DOHH2 (cell line): ENCODE measurements around the gene FNIP2.
A peak's percentile ranks its signal among the peaks of the same experiment; 100 is the strongest.

ENCODE experiments used
- H3F3A ChIP-seq: fragments of 200-600 bp; sonication (generic), shearing (Covaris generic); 2 replicates; pipeline ENCODE4 v1.6.0; 2016; ENCODE audit warnings: antibody characterized with exemption, mild to moderate bottlenecking; ENCODE audit not compliant: control insufficient read depth, insufficient read depth
- H3K27ac ChIP-seq: fragments of 200-600 bp; sonication (generic); 2 replicates; pipeline ENCODE4 v1.5.1; 2014; ENCODE audit warnings: low read depth, mild to moderate bottlenecking, low read length, moderate library complexity
- H3K27me3 ChIP-seq: fragments of 200-600 bp; sonication (generic); 2 replicates; pipeline ENCODE4 v1.6.1; 2014; ENCODE audit warnings: mild to moderate bottlenecking, low read length, mixed read lengths; ENCODE audit not compliant: control insufficient read depth
- H3K36me3 ChIP-seq: fragments of 200-600 bp; sonication (generic); 2 replicates; pipeline ENCODE4 v1.6.1; 2014; ENCODE audit warnings: mild to moderate bottlenecking, low read length, moderate library complexity, mixed read lengths; ENCODE audit not compliant: control insufficient read depth
- H3K4me1 ChIP-seq: fragments of 200-600 bp; sonication (generic); 2 replicates; pipeline ENCODE4 v1.6.1; 2014; ENCODE audit warnings: mild to moderate bottlenecking, low read length, mixed read lengths; ENCODE audit not compliant: control insufficient read depth
- H3K4me2 ChIP-seq: fragments of 200-600 bp; sonication (generic); 2 replicates; pipeline ENCODE4 v1.6.0; 2014; ENCODE audit warnings: mild to moderate bottlenecking, low read length, moderate library complexity
- H3K4me3 ChIP-seq: fragments of 200-600 bp; sonication (generic); 2 replicates; pipeline ENCODE4 v1.5.1; 2014; ENCODE audit warnings: mild to moderate bottlenecking, low read length, mixed read lengths
- H3K79me2 ChIP-seq: fragments of 200-600 bp; sonication (generic); 2 replicates; pipeline ENCODE4 v1.6.1; 2014; ENCODE audit warnings: mild to moderate bottlenecking, low read length, mixed read lengths; ENCODE audit not compliant: control insufficient read depth
- H3K9me2 ChIP-seq: fragments of 200-600 bp; sonication (generic); replicated peaks from 2 replicates; pipeline ENCODE4 v1.6.1; 2014; ENCODE audit warnings: mild to moderate bottlenecking, low read length, mixed read lengths; ENCODE audit not compliant: control insufficient read depth
- H3K9me3 ChIP-seq: fragments of 200-600 bp; sonication (generic); 2 replicates; pipeline ENCODE4 v1.6.1; 2014; ENCODE audit warnings: antibody characterized with exemption, low read length, mixed read lengths; ENCODE audit not compliant: control insufficient read depth, insufficient read depth
- H4K20me1 ChIP-seq: fragments of 200-600 bp; sonication (generic); 2 replicates; pipeline ENCODE4 v1.6.0; 2014; ENCODE audit warnings: low read depth, mild to moderate bottlenecking, antibody characterized with exemption, low read length, moderate library complexity; ENCODE audit not compliant: control insufficient read depth, insufficient read depth
- CTCF ChIP-seq: fragments of 200-600 bp; sonication (generic); IDR thresholded peaks from one replicate; pipeline ENCODE4 v1.5.1; 2014; ENCODE audit warnings: antibody characterized with exemption, mild to moderate bottlenecking, low read depth, low read length; ENCODE audit not compliant: poor library complexity, severe bottlenecking
- EZH2phosphoT487 ChIP-seq: fragments of 200-600 bp; sonication (generic); IDR thresholded peaks from 2 replicates; pipeline ENCODE4 v1.6.1; 2017; ENCODE audit warnings: borderline replicate concordance, mild to moderate bottlenecking, antibody characterized with exemption, low read length, moderate library complexity, mixed read lengths

The FNIP2 gene

GRCh38 chr4:158870626-158871334 lies 102.0 kb downstream of the FNIP2 start:
- Histone ChIP-seq H3K27ac (no peak overlapping the region), H3K27me3 (no peaks in the 10 kb centered on the region), H4K20me1 (no peaks in the 10 kb centered on the region), H3K79me2 (no peaks in the 10 kb centered on the region), H3K9me3 (no peaks in the 10 kb centered on the region), H3K4me1 (peaks cover 15% of the 10 kb centered on the region), H3K4me3 (no peak overlapping the region), H3K36me3 (no peaks in the 10 kb centered on the region), H3F3A (no peaks in the 10 kb centered on the region), H3K9me2 (no peaks in the 10 kb centered on the region), H3K4me2 (peak overlapping the region; percentile 19; the same call in 1 of the 2 replicates)
- no peak for TF ChIP-seq CTCF
- no peak for TF ChIP-seq EZH2phosphoT487

- Histone ChIP-seq H3K36me3 (no peaks in the 10 kb centered on the region), H3K9me3 (no peaks in the 10 kb centered on the region), H3K4me2 (peak overlapping the region; percentile 19; the same call in 1 of the 2 replicates), H3K4me3 (no peak overlapping the region), H4K20me1 (no peaks in the 10 kb centered on the region), H3K79me2 (no peaks in the 10 kb centered on the region), H3K27ac (no peak overlapping the region), H3F3A (no peaks in the 10 kb centered on the region), H3K4me1 (peaks cover 15% of the 10 kb centered on the region), H3K9me2 (no peaks in the 10 kb centered on the region), H3K27me3 (no peaks in the 10 kb centered on the region)
- TF ChIP-seq EZH2phosphoT487, result no peak
- TF ChIP-seq CTCF, result no peak
Measured at GRCh38 chr4:158871335-158871724, 102.5 kb downstream of the FNIP2 start.

- Histone ChIP-seq H3K4me1 (peaks cover 15% of the 10 kb centered on the region), H3K9me3 (no peaks in the 10 kb centered on the region), H3K79me2 (no peaks in the 10 kb centered on the region), H3F3A (no peaks in the 10 kb centered on the region), H3K36me3 (no peaks in the 10 kb centered on the region), H3K27ac (no peak overlapping the region), H3K4me2 (no peak overlapping the region), H4K20me1 (no peaks in the 10 kb centered on the region), H3K9me2 (no peaks in the 10 kb centered on the region), H3K4me3 (no peak overlapping the region), H3K27me3 (no peaks in the 10 kb centered on the region)
- TF ChIP-seq CTCF, result no peak
- TF ChIP-seq EZH2phosphoT487, result no peak
Measured at GRCh38 chr4:158873795-158874401, 105.1 kb downstream of the FNIP2 start.
